ENCODE data around the gene MAPK10. TPM values are rescaled to one million over a fixed set of nuclear protein-coding genes. Genes with fewer than 3 reads are reported as not detected.

The MAPK10 gene
- total and polyA plus RNA-seq, 9 of the 15 experiments (the other 6 are each of a cell fraction or from before 2014, with no cell fraction given): 0.10 to 0.53 (median 0.18) TPM; not detected in 4

- WGBS (ENCODE audit: insufficient coverage, low coverage, missing lambda C conversion rate): 2% methylated on average over 5 of the region's 5 CpGs
- H3K9me1 ChIP-seq (ENCODE audit: control insufficient read depth, insufficient read depth, low read length): no peaks in the 10 kb centered on the region
- no peak overlapping the region for H3K9ac ChIP-seq (ENCODE audit: insufficient read depth in 1 of 2, low read depth in 2 of 2, low read length in 2 of 2)
- ATAC-seq (no peak), FAIRE-seq (no peak), DNase-seq (ENCODE audit: extremely low read depth in 1 of 4, low spot score in 3 of 4) (no peak)
- H3K79me2 ChIP-seq (ENCODE audit: control insufficient read depth, insufficient read depth, low read length): no peaks in the 10 kb centered on the region
- in situ Hi-C loops (cut with MboI) (no loop called here), intact Hi-C loops (cut with micrococcal nuclease) (no loop called here)
- TF ChIP-seq E2F4 (CRISPR knock-in tag; IDR thresholded peaks at IDR 0.05; ENCODE audit: low read depth) (no peak), JUN (IDR thresholded peaks at IDR 0.05; ENCODE audit: borderline replicate concordance, low read depth, low read length) (no peak), JUN (CRISPR knock-in tag; IDR thresholded peaks at IDR 0.05; ENCODE audit: borderline replicate concordance) (no peak), NR2F6 (CRISPR knock-in tag; IDR thresholded peaks at IDR 0.05) (no peak), MEF2D (tag; conservative IDR thresholded peaks at IDR 0.05; ENCODE audit: low read depth) (no peak), SFPQ (IDR thresholded peaks at IDR 0.05; ENCODE audit: low read depth, low read length) (no peak)
- H3K4me1 ChIP-seq (replicated peaks in 1 of 2; ENCODE audit: control insufficient read depth in 2 of 2, insufficient read depth in 2 of 2, low read length in 2 of 2): no peaks in the 10 kb centered on the region
- CTCF ChIA-PET (ENCODE audit: low intra/inter-chr PET ratio): no interaction called here
- H3K27ac ChIP-seq (ENCODE audit: extremely low read depth, low read depth, low read length): no peak overlapping the region
- H3K9me3 ChIP-seq (replicated peaks; ENCODE audit: control insufficient read depth, insufficient read depth, low read depth, low read length): no peaks in the 10 kb centered on the region
- no peaks in the 10 kb centered on the region for H4K20me1 ChIP-seq (replicated peaks; ENCODE audit: control insufficient read depth, insufficient read depth, low read length)
- POLR2A ChIA-PET: no interaction called here
- H3K4me3 ChIP-seq: no peak overlapping the region
- no peaks in the 10 kb centered on the region for H3K36me3 ChIP-seq (ENCODE audit: control insufficient read depth, insufficient read depth, low read length)
- H3K27me3 ChIP-seq (ENCODE audit: control insufficient read depth in 2 of 2, insufficient read depth in 2 of 2, low read length in 2 of 2): no peaks in the 10 kb centered on the region
- BruUV-seq (replicated peaks): no TSS peak
- H3K4me2 ChIP-seq (ENCODE audit: insufficient read depth, low read length): no peak overlapping the region
- no peak overlapping the region for H2AFZ ChIP-seq (ENCODE audit: low read depth, low read length)
Measured at GRCh38 chr4:86279293-86279960, 80.4 kb downstream of the MAPK10 start.
